HG03342 (cell line): ENCODE results near the gene SELENOK.
A peak's percentile ranks its signal among the peaks of the same experiment; 100 is the strongest.
"Not testable (repeated sequence)": the region's sequence is repeated elsewhere in the genome, so short reads cannot be mapped to it uniquely, and the experiment has no call there.

Experiments
- ATAC-seq: cut with Tn5 transposase; IDR thresholded peaks from one replicate; pipeline ENCODE4 v1.9.1; 2021; ENCODE audit warnings: mild to moderate bottlenecking, moderate library complexity; ENCODE audit not compliant: unreplicated experiment

SELENOK gene

GRCh38 chr3:53891497-53892285, at the start of gene SELENOK:
SELENOK (minus strand) TSS chr3:53891859.
- peak; percentile 94 for ATAC-seq

GRCh38 chr3:53941184-53941583, 49.5 kb upstream of the SELENOK start:
- ATAC-seq = no peak

GRCh38 chr3:53940623-53941022, 49.0 kb upstream of the SELENOK start:
- ATAC-seq = no peak

GRCh38 chr3:53939813-53940212, 48.2 kb upstream of the SELENOK start:
- ATAC-seq = no peak

- ATAC-seq = no peak
These were observed 47.5 kb upstream of the SELENOK start for GRCh38 chr3:53939086-53939582.

GRCh38 chr3:53938645-53939044, 47.0 kb upstream of the SELENOK start:
- no peak for ATAC-seq

- ATAC-seq = no peak
These were observed 44.7 kb upstream of the SELENOK start for GRCh38 chr3:53936347-53936746.

GRCh38 chr3:53935283-53935901, 43.7 kb upstream of the SELENOK start:
- no peak for ATAC-seq

GRCh38 chr3:53927208-53927872, 35.7 kb upstream of the SELENOK start:
- not testable (repeated sequence) for ATAC-seq

GRCh38 chr3:53921296-53921695, 29.6 kb upstream of the SELENOK start:
- no peak for ATAC-seq

- no peak for ATAC-seq
These were observed 28.1 kb upstream of the SELENOK start for GRCh38 chr3:53919741-53920140.

- ATAC-seq = no peak
These were observed 21.7 kb upstream of the SELENOK start for GRCh38 chr3:53913401-53913800.

- ATAC-seq = no peak
These were observed 11.1 kb upstream of the SELENOK start for GRCh38 chr3:53902711-53903110.

GRCh38 chr3:53902067-53902466, 10.4 kb upstream of the SELENOK start:
- no peak for ATAC-seq

GRCh38 chr3:53900666-53901331, 9.1 kb upstream of the SELENOK start:
- ATAC-seq = no peak

- no peak for ATAC-seq
These were observed 8.1 kb upstream of the SELENOK start for GRCh38 chr3:53899750-53900149.

- no peak for ATAC-seq
These were observed 603 bp upstream of the SELENOK start for GRCh38 chr3:53892286-53892637.

GRCh38 chr3:53890726-53891475, 758 bp downstream of the SELENOK start:
- ATAC-seq = no peak

GRCh38 chr3:53888232-53888631, 3.4 kb downstream of the SELENOK start:
- ATAC-seq = no peak

GRCh38 chr3:53887446-53887845, 4.2 kb downstream of the SELENOK start:
- ATAC-seq = no peak

- ATAC-seq = peak; percentile 30
These were observed 6.4 kb downstream of the SELENOK start for GRCh38 chr3:53885239-53885638.
